Measurements from ENCODE around the gene CD44.
A peak's percentile ranks its signal among the peaks of the same experiment; 100 is the strongest.

The CD44 gene

GRCh38 chr11:35111161-35112055, 27.6 kb upstream of the CD44 start:
- DNase-seq = no peak

GRCh38 chr11:35112056-35112845, 26.7 kb upstream of the CD44 start:
- no peak for DNase-seq

GRCh38 chr11:35112846-35113105, 26.2 kb upstream of the CD44 start:
- DNase-seq = no peak

GRCh38 chr11:35114906-35115687, 23.9 kb upstream of the CD44 start:
- no peak for DNase-seq

- no peak for DNase-seq
Observed at GRCh38 chr11:35115688-35116030, 23.3 kb upstream of the CD44 start.

GRCh38 chr11:35116245-35116644, 22.7 kb upstream of the CD44 start:
- DNase-seq = no peak

GRCh38 chr11:35116762-35117640, 22.0 kb upstream of the CD44 start:
- DNase-seq = peak in 2 of 58 donors; percentile 7 to 9

GRCh38 chr11:35118906-35119305, 20.1 kb upstream of the CD44 start:
- DNase-seq = no peak

- DNase-seq = no peak
Observed at GRCh38 chr11:35121326-35121865, 17.6 kb upstream of the CD44 start.

GRCh38 chr11:35122308-35122707, 16.7 kb upstream of the CD44 start:
- no peak for DNase-seq

GRCh38 chr11:35126000-35126878, 12.7 kb upstream of the CD44 start:
- DNase-seq = no peak

- no peak for DNase-seq
Observed at GRCh38 chr11:35126879-35127581, 11.9 kb upstream of the CD44 start.

GRCh38 chr11:35127619-35128018, 11.4 kb upstream of the CD44 start:
- DNase-seq = no peak

GRCh38 chr11:35131094-35131493, 7.9 kb upstream of the CD44 start:
- DNase-seq = no peak

GRCh38 chr11:35131886-35132285, 7.1 kb upstream of the CD44 start:
- DNase-seq = no peak

GRCh38 chr11:35133656-35134055, 5.3 kb upstream of the CD44 start:
- DNase-seq = no peak

GRCh38 chr11:35134403-35135148, 4.4 kb upstream of the CD44 start:
- no peak for DNase-seq

- no peak for DNase-seq
Observed at GRCh38 chr11:35135222-35135621, 3.7 kb upstream of the CD44 start.

All from anterior cingulate cortex (tissue), 58 donors.